Measurements from ENCODE around the gene ZFYVE16. TPM values are rescaled to one million over a fixed set of nuclear protein-coding genes. Genes with fewer than 3 reads are reported as not detected.

The ZFYVE16 gene
- total RNA-seq, 1 donor from 2014 or later = 65.4 TPM

GRCh38 chr5:80406980-80407734 is 707 bp upstream of the ZFYVE16 start:
- no peak for TF ChIP-seq CTCF (IDR thresholded peaks at IDR 0.05)
- ATAC-seq = peak in 1 of 2 donors; percentile 1

GRCh38 chr5:80408484-80409366 is 861 bp downstream of the ZFYVE16 start:
- Histone ChIP-seq H3K27me3 (ENCODE audit: low read depth) (no peaks in the 10 kb centered on the region), H3K4me1 (peaks cover 29% of the 10 kb centered on the region), H3K27ac (peak overlapping the region; percentile 97), H3K4me3 (peak overlapping the region; percentile 90), H3K9me3 (no peaks in the 10 kb centered on the region), H3K36me3 (no peaks in the 10 kb centered on the region)
- intact Hi-C loops (cut with DNase I) = no loop called here
- ATAC-seq (peak; percentile 81 to 85), DNase-seq (peak; percentile 73)
- no peak for TF ChIP-seq CTCF (IDR thresholded peaks at IDR 0.05)

More at GRCh38 chr5:80406980-80407734, 707 bp upstream of the ZFYVE16 start:
- Histone ChIP-seq H3K9me3 (no peaks in the 10 kb centered on the region), H3K27me3 (ENCODE audit: low read depth) (no peaks in the 10 kb centered on the region), H3K27ac (peak overlapping the region; percentile 97), H3K4me3 (peak overlapping the region; percentile 90), H3K4me1 (peaks cover 29% of the 10 kb centered on the region), H3K36me3 (no peaks in the 10 kb centered on the region)
- intact Hi-C loops (cut with DNase I) = no loop called here
- peak; percentile 52 for DNase-seq

GRCh38 chr5:80409367-80409966 is 1.6 kb downstream of the ZFYVE16 start:
- no peak for TF ChIP-seq CTCF (IDR thresholded peaks at IDR 0.05)
- H3K4me3 ChIP-seq = no peak overlapping the region
- DNase-seq = no peak
- no peak for ATAC-seq
- intact Hi-C loops (cut with DNase I) = no loop called here
- no peaks in the 10 kb centered on the region for H3K36me3 ChIP-seq
- H3K27me3 ChIP-seq (ENCODE audit: low read depth) = no peaks in the 10 kb centered on the region
- peaks cover 29% of the 10 kb centered on the region for H3K4me1 ChIP-seq
- H3K9me3 ChIP-seq = no peaks in the 10 kb centered on the region
- H3K27ac ChIP-seq = no peak overlapping the region

- ATAC-seq (no peak), DNase-seq (no peak)
- Histone ChIP-seq H3K27ac (no peak overlapping the region), H3K4me1 (peaks cover 22% of the 10 kb centered on the region), H3K36me3 (no peaks in the 10 kb centered on the region), H3K9me3 (no peaks in the 10 kb centered on the region), H3K27me3 (ENCODE audit: low read depth) (no peaks in the 10 kb centered on the region), H3K4me3 (no peak overlapping the region)
- no peak for TF ChIP-seq CTCF (IDR thresholded peaks at IDR 0.05)
- intact Hi-C loops (cut with DNase I) = no loop called here
Observed at GRCh38 chr5:80411589-80412219, 3.8 kb downstream of the ZFYVE16 start.

- no peak for DNase-seq
- Histone ChIP-seq H3K27ac (no peak overlapping the region), H3K4me1 (peaks cover 12% of the 10 kb centered on the region), H3K4me3 (no peak overlapping the region), H3K9me3 (no peaks in the 10 kb centered on the region), H3K36me3 (no peaks in the 10 kb centered on the region), H3K27me3 (ENCODE audit: low read depth) (no peaks in the 10 kb centered on the region)
- no peak for TF ChIP-seq CTCF (IDR thresholded peaks at IDR 0.05)
- intact Hi-C loops (cut with DNase I) = no loop called here
- no peak for ATAC-seq
Observed at GRCh38 chr5:80414113-80414512, 6.2 kb downstream of the ZFYVE16 start.
